GM23338 (cell line): Measurements from ENCODE around the gene TEX10.

Source experiments
- CREB1 ChIP-seq: fragments of 250-450 bp; sonication (Bioruptor Pico); IDR thresholded peaks from 2 replicates; pipeline ENCODE4 v1.5.0; 2020; ENCODE audit warnings: low read depth, mild to moderate bottlenecking, moderate library complexity
- CTCF ChIP-seq, 2 experiments: fragments of 200-600 bp in 1 of 2; sonication (generic) in 1 of 2; conservative IDR thresholded peaks; 2 replicates each; pipeline versions ENCODE4 v1.5.1 to v1.6.1; 2016 to 2017; ENCODE audit warnings: antibody characterized with exemption in 2 of 2, low read depth in 2 of 2, mild to moderate bottlenecking in 2 of 2, moderate library complexity in 1 of 2
- EZH2phosphoT487 ChIP-seq: fragments of 200-600 bp; sonication (generic); IDR thresholded peaks from one replicate; pipeline ENCODE4 v1.8.1; 2018; ENCODE audit warnings: antibody characterized with exemption; ENCODE audit not compliant: unreplicated experiment
- JUNB ChIP-seq: IDR thresholded peaks from one replicate; pipeline ENCODE4 v1.6.1; 2016; ENCODE audit warnings: antibody characterized with exemption; ENCODE audit not compliant: unreplicated experiment
- POLR2AphosphoS5 ChIP-seq: IDR thresholded peaks from 2 replicates; pipeline ENCODE4 v1.6.1; 2016; ENCODE audit warnings: antibody characterized with exemption, low read depth
- STAT1 ChIP-seq: IDR thresholded peaks from one replicate; pipeline ENCODE4 v1.6.1; 2016; ENCODE audit warnings: antibody characterized with exemption; ENCODE audit not compliant: unreplicated experiment
- ZNF114 ChIP-seq: fragments of 250-450 bp; sonication (Bioruptor Pico); IDR thresholded peaks from 2 replicates; pipeline ENCODE4 v1.5.0; 2020; ENCODE audit warnings: mild to moderate bottlenecking, moderate library complexity
- ZNF331 ChIP-seq: fragments of 250-450 bp; sonication (Bioruptor Pico); IDR thresholded peaks from 2 replicates; pipeline ENCODE4 v1.5.0; 2020; ENCODE audit warnings: low read depth, mild to moderate bottlenecking, moderate library complexity

- TF ChIP-seq CTCF (conservative IDR thresholded peaks at IDR 0.05; ENCODE audit: low read depth in 2 of 2) (no peak), CREB1 (no peak), EZH2phosphoT487 (no peak), JUNB (no peak), POLR2AphosphoS5 (no peak), ZNF114 (CRISPR knock-in tag) (no peak), STAT1 (no peak), ZNF331 (CRISPR knock-in tag) (no peak)
These were observed 57.5 kb downstream of the TEX10 start for GRCh38 chr9:100295240-100295639.
